Measurements from ENCODE around the gene TMEM200B.

TMEM200B gene

DNA sequence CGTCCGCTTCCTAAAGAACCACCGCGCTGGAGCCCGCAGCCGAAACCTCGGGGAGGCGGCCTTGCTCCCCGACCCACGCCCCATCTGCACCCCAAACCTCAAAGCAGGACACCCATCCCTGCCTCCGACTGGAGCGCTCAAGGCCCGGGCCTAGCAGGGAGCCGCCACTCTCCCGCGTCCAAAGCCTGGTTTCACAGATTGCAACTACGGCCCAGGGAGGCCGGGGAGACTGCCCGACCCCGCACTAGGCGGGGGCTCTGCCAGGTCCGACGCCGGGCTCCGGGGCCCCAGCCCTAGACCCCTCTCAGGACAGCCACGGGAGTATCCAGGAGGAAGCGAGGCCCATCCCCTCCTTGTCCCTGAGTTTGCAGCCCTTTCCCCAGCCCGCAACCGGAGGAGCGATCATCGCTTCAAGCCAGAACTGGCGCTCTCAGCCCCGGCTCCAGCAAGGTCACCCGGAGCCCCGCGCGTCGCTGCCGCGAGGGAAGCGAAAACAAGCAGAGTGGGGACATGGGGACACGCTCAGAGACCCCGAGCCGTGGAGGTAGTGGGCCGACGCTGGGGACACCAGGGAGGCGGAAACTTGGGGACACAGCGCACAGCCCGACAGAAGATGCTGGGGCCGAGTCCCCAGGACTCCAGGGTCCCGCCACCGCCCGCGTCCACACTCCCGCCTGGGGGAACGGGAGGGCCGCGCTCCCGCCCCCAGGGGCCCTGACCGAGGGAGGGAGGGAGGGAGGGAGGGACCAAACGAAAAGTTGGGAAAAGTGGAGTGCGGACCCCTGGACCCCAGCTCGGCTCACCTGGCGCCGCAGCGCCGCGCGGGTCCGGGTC, 433 bp downstream of the TMEM200B start:
- Histone ChIP-seq H3K9ac (ENCODE audit: low read depth in 1 of 2, low read length in 2 of 2) (peak overlapping the region; percentile 24 to 57), H3K4me1 (ENCODE audit: control insufficient read depth in 2 of 2, insufficient read depth in 2 of 2, low read length in 2 of 2) (peaks cover 15 to 20% of the 10 kb centered on the region in 2 donors), H3K27me3 (ENCODE audit: control insufficient read depth in 2 of 2, insufficient read depth in 2 of 2, low read length in 2 of 2) (peaks cover 12 to 20% of the 10 kb centered on the region in 2 donors)

DNA sequence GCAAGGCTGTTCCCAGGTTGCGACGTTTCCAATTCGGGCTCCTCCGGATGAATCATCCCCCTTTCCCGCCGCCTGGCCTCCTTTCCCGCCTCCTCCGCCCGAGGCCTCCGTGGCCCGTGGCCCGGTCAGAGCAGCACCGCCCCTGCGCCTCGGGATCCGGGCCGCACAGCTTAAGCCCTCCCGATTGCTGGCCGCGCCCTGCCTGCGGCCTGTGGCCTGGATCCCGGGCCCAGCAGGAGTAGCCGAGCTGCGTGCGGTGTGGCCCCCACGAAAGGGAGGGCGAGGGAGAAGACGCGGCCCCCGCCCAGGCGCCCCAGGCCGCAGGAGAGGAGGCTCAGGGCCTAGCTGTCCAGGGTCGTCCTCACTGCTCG, 1.0 kb downstream of the TMEM200B start:
- Histone ChIP-seq H3K9me3 (ENCODE audit: control insufficient read depth in 2 of 2, low read length in 2 of 2) (no peaks in the 10 kb centered on the region), H3K27ac (ENCODE audit: low read depth in 2 of 2, low read length in 2 of 2) (peak overlapping the region; percentile 75 to 86), H3K36me3 (ENCODE audit: control insufficient read depth in 2 of 2, insufficient read depth in 2 of 2, low read length in 2 of 2) (peaks cover 0 to 2% of the 10 kb centered on the region in 2 donors), H3K4me3 (ENCODE audit: low read length in 2 of 2) (peak overlapping the region; percentile 41 to 56), H3K9ac (ENCODE audit: low read depth in 1 of 2, low read length in 2 of 2) (peak overlapping the region; percentile 24 to 57), H3K27me3 (ENCODE audit: control insufficient read depth in 2 of 2, insufficient read depth in 2 of 2, low read length in 2 of 2) (peaks cover 10 to 20% of the 10 kb centered on the region in 2 donors), H3K4me1 (ENCODE audit: control insufficient read depth in 2 of 2, insufficient read depth in 2 of 2, low read length in 2 of 2) (peaks cover 15 to 20% of the 10 kb centered on the region in 2 donors)

More for the DNA sequence above, 433 bp downstream of the TMEM200B start:
- Histone ChIP-seq H3K4me3 (ENCODE audit: low read length in 2 of 2) (peak overlapping the region; percentile 41 to 56), H3K9me3 (ENCODE audit: control insufficient read depth in 2 of 2, low read length in 2 of 2) (no peaks in the 10 kb centered on the region), H3K36me3 (ENCODE audit: control insufficient read depth in 2 of 2, insufficient read depth in 2 of 2, low read length in 2 of 2) (no peaks in the 10 kb centered on the region), H3K27ac (ENCODE audit: low read depth in 2 of 2, low read length in 2 of 2) (peak overlapping the region; percentile 75 to 86)

DNA sequence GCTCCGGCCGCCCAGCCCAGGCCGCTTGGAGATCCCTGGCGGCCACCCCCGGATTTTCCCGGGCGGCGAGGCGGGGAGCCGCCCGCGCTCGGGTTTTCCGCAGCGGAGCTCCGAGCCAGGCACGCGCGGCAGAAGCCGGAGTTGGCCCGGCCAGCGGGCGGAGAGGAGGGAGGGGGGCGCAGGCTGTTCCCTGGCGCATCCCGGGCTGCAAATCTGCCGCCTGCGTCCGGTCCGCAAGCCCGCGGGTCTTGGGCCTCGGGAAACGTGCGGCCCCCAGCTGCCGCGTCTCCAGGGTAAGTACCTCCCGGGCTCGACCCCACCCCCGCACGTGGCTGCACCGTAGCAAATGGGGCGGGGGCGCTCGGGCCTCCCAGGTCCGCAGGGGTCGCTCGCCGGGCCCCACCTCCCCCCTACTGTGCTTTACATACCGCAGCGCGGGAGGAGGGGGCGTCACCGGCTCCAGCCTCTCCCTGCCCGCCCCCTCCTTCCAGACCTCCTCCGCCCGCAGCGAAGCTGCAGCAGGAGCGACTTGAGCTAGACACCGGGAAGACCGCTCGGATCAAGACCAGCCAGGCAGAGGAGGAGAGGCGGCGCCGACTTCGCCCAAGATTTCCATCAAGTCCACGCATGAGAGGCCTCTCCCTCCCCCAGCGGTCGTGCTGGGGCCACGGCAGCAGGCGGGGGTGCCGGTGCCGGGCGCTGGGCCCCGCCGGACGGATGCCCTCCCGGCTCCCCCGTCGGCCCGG, 1.6 kb downstream of the TMEM200B start:
- no peaks in the 10 kb centered on the region for H3K9me3 ChIP-seq (ENCODE audit: control insufficient read depth in 2 of 2, low read length in 2 of 2)
- H3K9ac ChIP-seq (ENCODE audit: low read depth in 1 of 2, low read length in 2 of 2): peak overlapping the region in 1 of 2 donors; percentile 57
- H3K4me3 ChIP-seq (ENCODE audit: low read length in 2 of 2): peak overlapping the region; percentile 41 to 44
- peaks cover 15 to 20% of the 10 kb centered on the region in 2 donors for H3K4me1 ChIP-seq (ENCODE audit: control insufficient read depth in 2 of 2, insufficient read depth in 2 of 2, low read length in 2 of 2)
- H3K36me3 ChIP-seq (ENCODE audit: control insufficient read depth in 2 of 2, insufficient read depth in 2 of 2, low read length in 2 of 2): peaks cover 3 to 4% of the 10 kb centered on the region in 2 donors
- H3K27ac ChIP-seq (ENCODE audit: low read depth in 2 of 2, low read length in 2 of 2): peak overlapping the region; percentile 75 to 86
- peaks cover 10 to 20% of the 10 kb centered on the region in 2 donors for H3K27me3 ChIP-seq (ENCODE audit: control insufficient read depth in 2 of 2, insufficient read depth in 2 of 2, low read length in 2 of 2)

DNA sequence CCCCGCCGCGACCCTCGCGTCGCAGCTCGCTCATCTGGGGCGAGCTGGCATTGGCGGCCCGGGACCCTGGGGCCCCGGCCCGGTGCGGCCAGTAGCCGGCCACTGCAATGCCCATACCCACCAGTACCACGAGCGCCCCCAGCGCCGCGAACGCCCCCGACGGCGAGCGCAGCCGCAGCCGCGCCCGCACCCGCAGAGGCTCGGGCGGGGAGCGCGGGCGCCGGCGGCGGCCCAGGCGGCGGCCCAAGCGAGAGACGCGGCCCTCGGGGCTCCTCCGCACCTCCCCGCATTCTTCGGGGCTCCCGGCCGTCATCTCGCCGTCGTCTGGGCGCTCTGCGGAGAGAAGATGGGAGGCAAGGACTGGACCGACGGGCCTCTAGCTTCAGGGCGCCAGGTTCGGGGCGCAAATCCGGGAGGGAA, 2.2 kb downstream of the TMEM200B start:
- Histone ChIP-seq H3K4me1 (ENCODE audit: control insufficient read depth in 2 of 2, insufficient read depth in 2 of 2, low read length in 2 of 2) (peaks cover 15 to 20% of the 10 kb centered on the region in 2 donors), H3K9ac (ENCODE audit: low read depth in 1 of 2, low read length in 2 of 2) (peak overlapping the region in 1 of 2 donors; percentile 57)

DNA sequence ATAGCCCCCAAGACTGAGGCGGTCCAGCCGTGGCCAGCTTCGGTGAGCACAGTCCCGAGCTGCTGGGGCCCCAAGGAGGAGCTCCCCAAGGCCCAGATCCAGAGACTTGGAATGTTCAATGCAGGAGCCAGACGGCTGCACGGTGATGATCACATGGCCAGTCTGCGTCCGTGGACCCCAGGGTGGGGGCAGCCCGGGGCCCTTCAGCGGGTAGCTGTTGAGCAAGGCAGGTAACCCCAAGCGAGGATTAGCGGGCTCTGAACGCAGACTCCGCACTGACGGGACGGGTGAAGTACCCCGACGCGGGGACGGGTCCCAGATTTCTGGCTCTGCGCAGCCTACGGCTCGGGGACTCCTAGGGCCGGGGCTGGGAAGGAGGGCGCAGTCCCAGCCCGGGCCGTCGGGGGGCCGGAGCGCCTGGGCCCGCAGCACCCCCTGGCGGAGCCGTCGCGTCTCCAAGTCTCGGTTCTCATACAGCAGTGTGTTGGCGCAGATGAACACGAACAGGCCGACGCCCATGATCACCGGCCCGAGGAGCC, 2.7 kb downstream of the TMEM200B start:
- Histone ChIP-seq H3K9me3 (ENCODE audit: control insufficient read depth in 2 of 2, low read length in 2 of 2) (no peaks in the 10 kb centered on the region), H3K27ac (ENCODE audit: low read depth in 2 of 2, low read length in 2 of 2) (peak overlapping the region in 1 of 2 donors; percentile 16), H3K4me3 (ENCODE audit: low read length in 2 of 2) (peak overlapping the region; percentile 13 to 16), H3K36me3 (ENCODE audit: control insufficient read depth in 2 of 2, insufficient read depth in 2 of 2, low read length in 2 of 2) (peaks cover 4 to 10% of the 10 kb centered on the region in 2 donors), H3K4me1 (ENCODE audit: control insufficient read depth in 2 of 2, insufficient read depth in 2 of 2, low read length in 2 of 2) (peaks cover 15 to 20% of the 10 kb centered on the region in 2 donors), H3K9ac (ENCODE audit: low read depth in 1 of 2, low read length in 2 of 2) (no peak overlapping the region), H3K27me3 (ENCODE audit: control insufficient read depth in 2 of 2, insufficient read depth in 2 of 2, low read length in 2 of 2) (peaks cover 10 to 20% of the 10 kb centered on the region in 2 donors)

More for the DNA sequence above, 2.2 kb downstream of the TMEM200B start:
- Histone ChIP-seq H3K27ac (ENCODE audit: low read depth in 2 of 2, low read length in 2 of 2) (peak overlapping the region; percentile 75 to 86), H3K36me3 (ENCODE audit: control insufficient read depth in 2 of 2, insufficient read depth in 2 of 2, low read length in 2 of 2) (peaks cover 4 to 6% of the 10 kb centered on the region in 2 donors), H3K4me3 (ENCODE audit: low read length in 2 of 2) (peak overlapping the region; percentile 16 to 44), H3K27me3 (ENCODE audit: control insufficient read depth in 2 of 2, insufficient read depth in 2 of 2, low read length in 2 of 2) (peaks cover 10 to 20% of the 10 kb centered on the region in 2 donors), H3K9me3 (ENCODE audit: control insufficient read depth in 2 of 2, low read length in 2 of 2) (no peaks in the 10 kb centered on the region)

DNA sequence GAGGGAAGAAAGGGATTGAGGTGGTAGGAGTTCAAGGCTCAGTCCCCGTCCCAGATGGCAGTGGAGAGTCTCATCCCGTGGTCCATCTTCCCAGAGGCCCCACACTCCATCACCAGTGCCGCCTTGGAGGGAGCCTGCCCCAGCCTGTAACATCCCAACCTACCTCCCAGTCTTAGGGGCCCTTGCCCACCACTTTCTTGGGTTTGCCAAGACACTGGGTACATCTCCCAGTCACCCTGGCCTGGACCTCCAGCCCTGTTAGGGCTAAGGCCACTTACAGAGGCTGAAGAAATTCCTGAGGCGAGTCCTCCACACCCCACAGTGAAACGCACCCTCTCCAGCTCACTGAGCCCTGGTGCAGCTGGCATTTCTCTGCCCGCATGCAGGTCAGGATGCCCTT, 3.3 kb downstream of the TMEM200B start:
- H3K27ac ChIP-seq (ENCODE audit: low read depth in 2 of 2, low read length in 2 of 2): peak overlapping the region in 1 of 2 donors; percentile 4
- no peaks in the 10 kb centered on the region for H3K9me3 ChIP-seq (ENCODE audit: control insufficient read depth in 2 of 2, low read length in 2 of 2)
- H3K9ac ChIP-seq (ENCODE audit: low read depth in 1 of 2, low read length in 2 of 2): no peak overlapping the region
- peaks cover 9 to 14% of the 10 kb centered on the region in 2 donors for H3K36me3 ChIP-seq (ENCODE audit: control insufficient read depth in 2 of 2, insufficient read depth in 2 of 2, low read length in 2 of 2)
- H3K4me1 ChIP-seq (ENCODE audit: control insufficient read depth in 2 of 2, insufficient read depth in 2 of 2, low read length in 2 of 2): peaks cover 15 to 19% of the 10 kb centered on the region in 2 donors
- peaks cover 10 to 14% of the 10 kb centered on the region in 2 donors for H3K27me3 ChIP-seq (ENCODE audit: control insufficient read depth in 2 of 2, insufficient read depth in 2 of 2, low read length in 2 of 2)
- H3K4me3 ChIP-seq (ENCODE audit: low read length in 2 of 2): no peak overlapping the region

GRCh38 chr1:29119121-29119929, 4.4 kb downstream of the TMEM200B start:
- Histone ChIP-seq H3K27me3 (ENCODE audit: control insufficient read depth in 2 of 2, insufficient read depth in 2 of 2, low read length in 2 of 2) (peaks cover 10 to 12% of the 10 kb centered on the region in 2 donors), H3K4me3 (ENCODE audit: low read length in 2 of 2) (no peak overlapping the region), H3K9me3 (ENCODE audit: control insufficient read depth in 2 of 2, low read length in 2 of 2) (no peaks in the 10 kb centered on the region), H3K4me1 (ENCODE audit: control insufficient read depth in 2 of 2, insufficient read depth in 2 of 2, low read length in 2 of 2) (peaks cover 14 to 17% of the 10 kb centered on the region in 2 donors), H3K36me3 (ENCODE audit: control insufficient read depth in 2 of 2, insufficient read depth in 2 of 2, low read length in 2 of 2) (peaks cover 9 to 18% of the 10 kb centered on the region in 2 donors), H3K9ac (ENCODE audit: low read depth in 1 of 2, low read length in 2 of 2) (no peak overlapping the region), H3K27ac (ENCODE audit: low read depth in 2 of 2, low read length in 2 of 2) (no peak overlapping the region)

GRCh38 chr1:29117381-29117780, 6.3 kb downstream of the TMEM200B start:
- no peak overlapping the region for H3K9ac ChIP-seq (ENCODE audit: low read depth in 1 of 2, low read length in 2 of 2)
- peaks cover 1 to 3% of the 10 kb centered on the region in 2 donors for H3K27me3 ChIP-seq (ENCODE audit: control insufficient read depth in 2 of 2, insufficient read depth in 2 of 2, low read length in 2 of 2)
- peaks cover 6 to 7% of the 10 kb centered on the region in 2 donors for H3K4me1 ChIP-seq (ENCODE audit: control insufficient read depth in 2 of 2, insufficient read depth in 2 of 2, low read length in 2 of 2)
- H3K9me3 ChIP-seq (ENCODE audit: control insufficient read depth in 2 of 2, low read length in 2 of 2): no peaks in the 10 kb centered on the region
- H3K27ac ChIP-seq (ENCODE audit: low read depth in 2 of 2, low read length in 2 of 2): no peak overlapping the region
- H3K4me3 ChIP-seq (ENCODE audit: low read length in 2 of 2): no peak overlapping the region
- peaks cover 13 to 25% of the 10 kb centered on the region in 2 donors for H3K36me3 ChIP-seq (ENCODE audit: control insufficient read depth in 2 of 2, insufficient read depth in 2 of 2, low read length in 2 of 2)

DNA sequence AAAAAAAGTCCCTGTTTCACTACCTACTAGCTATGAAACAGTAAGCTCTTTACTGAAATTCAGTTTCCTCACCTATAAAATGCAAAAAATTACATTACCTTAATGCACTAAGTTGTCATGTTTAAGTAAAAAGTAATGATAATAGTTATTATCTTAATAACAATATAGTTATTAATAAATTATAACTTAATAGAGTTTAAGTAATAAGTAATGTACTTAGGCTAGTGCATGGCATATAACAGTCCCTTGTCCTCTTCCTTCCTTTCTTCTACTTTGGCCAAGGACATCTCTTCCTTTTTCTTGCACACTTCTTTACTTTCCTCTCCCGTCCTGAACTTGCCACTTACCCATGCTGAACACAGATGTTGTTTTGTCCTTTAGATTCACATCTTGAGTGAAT, 9.0 kb downstream of the TMEM200B start:
- no peak overlapping the region for H3K9ac ChIP-seq (ENCODE audit: low read depth in 1 of 2, low read length in 2 of 2)
- no peaks in the 10 kb centered on the region for H3K27me3 ChIP-seq (ENCODE audit: control insufficient read depth in 2 of 2, insufficient read depth in 2 of 2, low read length in 2 of 2)
- H3K9me3 ChIP-seq (ENCODE audit: control insufficient read depth in 2 of 2, low read length in 2 of 2): no peaks in the 10 kb centered on the region
- no peak overlapping the region for H3K4me3 ChIP-seq (ENCODE audit: low read length in 2 of 2)
- H3K4me1 ChIP-seq (ENCODE audit: control insufficient read depth in 2 of 2, insufficient read depth in 2 of 2, low read length in 2 of 2): no peaks in the 10 kb centered on the region
- H3K36me3 ChIP-seq (ENCODE audit: control insufficient read depth in 2 of 2, insufficient read depth in 2 of 2, low read length in 2 of 2): peaks cover 13 to 26% of the 10 kb centered on the region in 2 donors
- H3K27ac ChIP-seq (ENCODE audit: low read depth in 2 of 2, low read length in 2 of 2): no peak overlapping the region
